ENCODE measurements around the gene CTDNEP1.

DNA sequence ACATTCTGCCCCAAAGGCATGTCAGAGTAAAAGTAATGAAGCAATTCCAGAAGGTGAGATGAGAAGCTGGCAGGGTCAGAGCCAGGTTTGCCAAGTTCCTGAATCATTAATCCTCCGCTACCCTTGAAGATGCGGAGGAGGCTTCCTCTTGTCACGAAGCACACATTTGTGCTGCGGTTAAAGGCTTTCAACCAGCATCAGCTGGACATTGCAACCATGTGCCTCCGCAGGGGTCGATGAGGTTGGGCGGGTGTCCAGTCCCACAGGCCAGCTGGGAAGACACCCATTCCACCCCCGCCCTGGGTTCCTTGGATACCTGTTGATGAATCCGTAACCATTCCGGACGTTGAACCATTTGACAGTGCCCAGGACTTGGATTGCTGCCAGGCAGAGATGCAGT, 41.6 kb upstream of the CTDNEP1 start:
- TF ChIP-seq, protein P1, sequence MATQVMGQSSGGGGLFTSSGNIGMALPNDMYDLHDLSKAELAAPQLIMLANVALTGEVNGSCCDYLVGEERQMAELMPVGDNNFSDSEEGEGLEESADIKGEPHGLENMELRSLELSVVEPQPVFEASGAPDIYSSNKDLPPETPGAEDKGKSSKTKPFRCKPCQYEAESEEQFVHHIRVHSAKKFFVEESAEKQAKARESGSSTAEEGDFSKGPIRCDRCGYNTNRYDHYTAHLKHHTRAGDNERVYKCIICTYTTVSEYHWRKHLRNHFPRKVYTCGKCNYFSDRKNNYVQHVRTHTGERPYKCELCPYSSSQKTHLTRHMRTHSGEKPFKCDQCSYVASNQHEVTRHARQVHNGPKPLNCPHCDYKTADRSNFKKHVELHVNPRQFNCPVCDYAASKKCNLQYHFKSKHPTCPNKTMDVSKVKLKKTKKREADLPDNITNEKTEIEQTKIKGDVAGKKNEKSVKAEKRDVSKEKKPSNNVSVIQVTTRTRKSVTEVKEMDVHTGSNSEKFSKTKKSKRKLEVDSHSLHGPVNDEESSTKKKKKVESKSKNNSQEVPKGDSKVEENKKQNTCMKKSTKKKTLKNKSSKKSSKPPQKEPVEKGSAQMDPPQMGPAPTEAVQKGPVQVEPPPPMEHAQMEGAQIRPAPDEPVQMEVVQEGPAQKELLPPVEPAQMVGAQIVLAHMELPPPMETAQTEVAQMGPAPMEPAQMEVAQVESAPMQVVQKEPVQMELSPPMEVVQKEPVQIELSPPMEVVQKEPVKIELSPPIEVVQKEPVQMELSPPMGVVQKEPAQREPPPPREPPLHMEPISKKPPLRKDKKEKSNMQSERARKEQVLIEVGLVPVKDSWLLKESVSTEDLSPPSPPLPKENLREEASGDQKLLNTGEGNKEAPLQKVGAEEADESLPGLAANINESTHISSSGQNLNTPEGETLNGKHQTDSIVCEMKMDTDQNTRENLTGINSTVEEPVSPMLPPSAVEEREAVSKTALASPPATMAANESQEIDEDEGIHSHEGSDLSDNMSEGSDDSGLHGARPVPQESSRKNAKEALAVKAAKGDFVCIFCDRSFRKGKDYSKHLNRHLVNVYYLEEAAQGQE (IDR thresholded peaks at IDR 0.05; ENCODE audit: low read depth) = no peak
- TF ChIP-seq TAF1 (IDR thresholded peaks at IDR 0.05; ENCODE audit: low read depth) (no peak), EP300 (IDR thresholded peaks at IDR 0.05; ENCODE audit: borderline replicate concordance) (no peak), CEBPB (IDR thresholded peaks at IDR 0.05) (no peak), ZBTB7A (IDR thresholded peaks at IDR 0.05; ENCODE audit: low read depth) (no peak), RAD21 (IDR thresholded peaks at IDR 0.05; ENCODE audit: low read depth) (no peak)
- TF ChIP-seq, protein P2, sequence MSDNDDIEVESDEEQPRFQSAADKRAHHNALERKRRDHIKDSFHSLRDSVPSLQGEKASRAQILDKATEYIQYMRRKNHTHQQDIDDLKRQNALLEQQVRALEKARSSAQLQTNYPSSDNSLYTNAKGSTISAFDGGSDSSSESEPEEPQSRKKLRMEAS (IDR thresholded peaks at IDR 0.05) = no peak

Measured in Ishikawa (cell line).